Neural progenitor cell (in vitro differentiated cells): Measurements from ENCODE around the gene CMPK1. TPM values are rescaled to one million over a fixed set of nuclear protein-coding genes. Genes with fewer than 3 reads are reported as not detected.

Source experiments
- DNase-seq: peaks from one replicate; pipeline ENCODE4 v3.0.0-alpha.2; 2016; ENCODE audit warnings: low spot score
- H2AFZ ChIP-seq: fragments of 200-600 bp; sonication (generic); replicated peaks from 2 replicates; pipeline ENCODE4 v1.6.1; 2016; ENCODE audit warnings: antibody characterized with exemption
- H3F3A ChIP-seq: fragments of 200-600 bp; sonication (generic); 2 replicates; pipeline ENCODE4 v1.6.1; 2016; ENCODE audit warnings: antibody characterized with exemption, low read depth
- H3K27ac ChIP-seq: fragments of 200-600 bp; sonication (generic); 2 replicates; pipeline ENCODE4 v1.5.1; 2016; ENCODE audit warnings: mild to moderate bottlenecking
- H3K27me3 ChIP-seq: fragments of 200-600 bp; sonication (generic); 2 replicates; pipeline ENCODE4 v1.6.1; 2016; ENCODE audit warnings: mild to moderate bottlenecking, moderate library complexity
- H3K36me3 ChIP-seq: fragments of 200-600 bp; sonication (generic); 2 replicates; pipeline ENCODE4 v1.5.1; 2016
- H3K4me1 ChIP-seq: fragments of 200-600 bp; sonication (generic); 2 replicates; pipeline ENCODE4 v1.6.1; 2016; ENCODE audit warnings: mixed run types
- H3K4me2 ChIP-seq: fragments of 200-600 bp; sonication (generic); 2 replicates; pipeline ENCODE4 v1.6.1; 2016
- H3K4me3 ChIP-seq: fragments of 200-600 bp; sonication (generic); 2 replicates; pipeline ENCODE4 v1.5.1; 2016
- H3K79me2 ChIP-seq: fragments of 200-600 bp; sonication (generic); 2 replicates; pipeline ENCODE4 v1.6.1; 2016; ENCODE audit warnings: low read depth
- H3K9ac ChIP-seq: fragments of 200-600 bp; sonication (generic); 2 replicates; pipeline ENCODE4 v1.6.1; 2016
- H3K9me3 ChIP-seq: fragments of 200-600 bp; sonication (generic); 2 replicates; pipeline ENCODE4 v1.5.1; 2016; ENCODE audit warnings: low read depth
- H4K20me1 ChIP-seq: fragments of 200-600 bp; sonication (generic); 2 replicates; pipeline ENCODE4 v1.6.1; 2016; ENCODE audit warnings: low read depth
- H3K27ac Mint-ChIP-seq: 3 replicates; pipeline ENCODE4 v1.8.0; 2021; ENCODE audit warnings: mixed read lengths
- H3K27me3 Mint-ChIP-seq: 2 replicates; pipeline ENCODE4 v1.8.0; 2022; ENCODE audit warnings: low read depth, mild to moderate bottlenecking, inconsistent platforms, moderate library complexity, mixed read lengths; ENCODE audit not compliant: insufficient read depth
- H3K36me3 Mint-ChIP-seq: 3 replicates; pipeline ENCODE4 v1.8.0; 2021; ENCODE audit warnings: mixed read lengths
- H3K4me1 Mint-ChIP-seq: 3 replicates; pipeline ENCODE4 v1.8.0; 2021; ENCODE audit warnings: mixed read lengths
- H3K4me3 Mint-ChIP-seq: 3 replicates; pipeline ENCODE4 v1.8.0; 2021; ENCODE audit warnings: mild to moderate bottlenecking, moderate library complexity, mixed read lengths
- H3K9me3 Mint-ChIP-seq: 3 replicates; pipeline ENCODE4 v1.8.0; 2020; ENCODE audit warnings: mixed read lengths
- EZH2 ChIP-seq: fragments of 200-600 bp; sonication (generic); IDR thresholded peaks from 2 replicates; pipeline ENCODE4 v1.6.1; 2017; ENCODE audit warnings: antibody characterized with exemption, mild to moderate bottlenecking, moderate library complexity
- EZH2phosphoT487 ChIP-seq: fragments of 200-600 bp; sonication (generic); IDR thresholded peaks from 2 replicates; pipeline ENCODE4 v1.6.1; 2017; ENCODE audit warnings: antibody characterized with exemption
- total RNA-seq: library from RNA; depleted of rRNA; stranded (reverse); fragments of >200 nt; gene quantifications from 2 replicates; pipeline ENCODE4 v1.2.3, GENCODE V29; 2015; ENCODE audit warnings: low replicate concordance
- TF ChIP-seq, protein P1 (sequence below): fragments of 200-600 bp; sonication (generic); IDR thresholded peaks from 2 replicates; pipeline ENCODE4 v1.5.1; 2017; ENCODE audit warnings: antibody characterized with exemption, mild to moderate bottlenecking

Gene CMPK1
- total RNA-seq, 1 donor from 2014 or later: 68.0 TPM

DNA sequence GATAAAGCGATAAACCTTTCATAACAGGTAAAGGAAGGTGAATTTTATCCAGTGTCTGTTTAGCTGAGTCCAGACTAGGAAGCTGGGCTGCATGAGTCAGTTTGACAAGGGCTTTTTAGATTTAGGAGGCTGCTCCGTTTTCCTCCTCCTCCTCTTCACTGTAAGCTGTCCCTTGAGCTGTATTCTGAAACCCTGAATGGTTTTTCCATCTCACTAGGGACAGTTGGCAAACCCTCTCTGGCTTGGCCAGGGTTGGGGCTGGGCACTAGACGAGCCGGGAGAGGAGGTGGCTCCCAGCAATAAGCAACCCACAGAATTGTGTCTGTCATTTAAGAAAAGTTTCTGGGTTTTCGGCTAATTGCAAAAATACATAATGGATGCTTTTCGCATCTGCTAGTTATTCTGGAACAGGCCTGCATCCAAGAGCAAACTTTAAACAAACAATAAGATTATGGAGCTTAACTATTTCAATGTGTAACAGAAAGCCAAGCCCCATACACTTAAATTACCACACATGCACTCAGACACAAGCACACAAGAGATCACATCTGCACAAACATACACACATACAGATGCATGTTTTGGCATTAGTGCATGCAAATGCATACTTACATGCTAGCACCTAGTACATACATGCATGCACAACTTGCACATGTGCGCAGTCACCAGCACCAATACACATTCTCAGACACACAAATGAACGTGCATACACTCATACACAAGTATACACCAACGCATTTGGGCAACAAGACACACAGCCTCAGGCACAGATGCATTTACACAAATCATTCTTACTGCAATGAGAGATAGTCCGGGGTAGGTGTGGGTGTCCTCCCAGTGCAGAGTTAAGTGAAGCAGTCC is 54.7 kb downstream of the CMPK1 start:
- H3K4me1 ChIP-seq: no peaks in the 10 kb centered on the region
- H3K9me3 ChIP-seq: no peaks in the 10 kb centered on the region
- no peak overlapping the region for H2AFZ ChIP-seq
- no peak overlapping the region for H3K4me3 Mint-ChIP-seq
- H3K4me1 Mint-ChIP-seq: peaks cover 4% of the 10 kb centered on the region
- H3K9me3 Mint-ChIP-seq: no peaks in the 10 kb centered on the region
- H3K4me3 ChIP-seq: no peak overlapping the region
- H3K27me3 ChIP-seq: peaks cover 42% of the 10 kb centered on the region
- H3K27ac ChIP-seq: no peak overlapping the region
- H3K9ac ChIP-seq: no peak overlapping the region
- no peak for DNase-seq
- H3K27ac Mint-ChIP-seq: no peak overlapping the region
- peaks cover 3% of the 10 kb centered on the region for H3K36me3 Mint-ChIP-seq
- no peak overlapping the region for H3K4me2 ChIP-seq
- TF ChIP-seq EZH2 (no peak), EZH2phosphoT487 (no peak)
- TF ChIP-seq, protein P1, sequence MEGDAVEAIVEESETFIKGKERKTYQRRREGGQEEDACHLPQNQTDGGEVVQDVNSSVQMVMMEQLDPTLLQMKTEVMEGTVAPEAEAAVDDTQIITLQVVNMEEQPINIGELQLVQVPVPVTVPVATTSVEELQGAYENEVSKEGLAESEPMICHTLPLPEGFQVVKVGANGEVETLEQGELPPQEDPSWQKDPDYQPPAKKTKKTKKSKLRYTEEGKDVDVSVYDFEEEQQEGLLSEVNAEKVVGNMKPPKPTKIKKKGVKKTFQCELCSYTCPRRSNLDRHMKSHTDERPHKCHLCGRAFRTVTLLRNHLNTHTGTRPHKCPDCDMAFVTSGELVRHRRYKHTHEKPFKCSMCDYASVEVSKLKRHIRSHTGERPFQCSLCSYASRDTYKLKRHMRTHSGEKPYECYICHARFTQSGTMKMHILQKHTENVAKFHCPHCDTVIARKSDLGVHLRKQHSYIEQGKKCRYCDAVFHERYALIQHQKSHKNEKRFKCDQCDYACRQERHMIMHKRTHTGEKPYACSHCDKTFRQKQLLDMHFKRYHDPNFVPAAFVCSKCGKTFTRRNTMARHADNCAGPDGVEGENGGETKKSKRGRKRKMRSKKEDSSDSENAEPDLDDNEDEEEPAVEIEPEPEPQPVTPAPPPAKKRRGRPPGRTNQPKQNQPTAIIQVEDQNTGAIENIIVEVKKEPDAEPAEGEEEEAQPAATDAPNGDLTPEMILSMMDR: no peak
- H3K27me3 Mint-ChIP-seq: peaks cover 4% of the 10 kb centered on the region
- H3F3A ChIP-seq: no peaks in the 10 kb centered on the region
- H3K79me2 ChIP-seq: no peaks in the 10 kb centered on the region
- peaks cover 5% of the 10 kb centered on the region for H4K20me1 ChIP-seq
- no peaks in the 10 kb centered on the region for H3K36me3 ChIP-seq

- H3K27me3 Mint-ChIP-seq: peaks cover 4% of the 10 kb centered on the region
- H3K4me1 Mint-ChIP-seq: peaks cover 4% of the 10 kb centered on the region
- Histone ChIP-seq H3K9ac (no peak overlapping the region), H3F3A (no peaks in the 10 kb centered on the region), H3K4me3 (no peak overlapping the region), H4K20me1 (peaks cover 5% of the 10 kb centered on the region), H3K4me2 (no peak overlapping the region), H3K4me1 (no peaks in the 10 kb centered on the region), H3K27ac (no peak overlapping the region), H3K27me3 (peaks cover 48% of the 10 kb centered on the region), H3K36me3 (no peaks in the 10 kb centered on the region), H3K9me3 (no peaks in the 10 kb centered on the region), H3K79me2 (no peaks in the 10 kb centered on the region), H2AFZ (peak overlapping the region; percentile 1)
- TF ChIP-seq EZH2 (no peak), EZH2phosphoT487 (no peak)
- TF ChIP-seq, protein P1: peak; percentile 78
- H3K4me3 Mint-ChIP-seq: no peak overlapping the region
- H3K36me3 Mint-ChIP-seq: peaks cover 3% of the 10 kb centered on the region
- DNase-seq: peak; percentile 80
- H3K27ac Mint-ChIP-seq: no peak overlapping the region
- H3K9me3 Mint-ChIP-seq: no peaks in the 10 kb centered on the region
Observed at GRCh38 chr1:47388891-47389238, 55.3 kb downstream of the CMPK1 start.

GRCh38 chr1:47389731-47390130 is 56.1 kb downstream of the CMPK1 start:
- H3K4me1 ChIP-seq: no peaks in the 10 kb centered on the region
- no peak for TF ChIP-seq EZH2
- TF ChIP-seq EZH2phosphoT487: no peak
- TF ChIP-seq, protein P1: no peak
- peaks cover 57% of the 10 kb centered on the region for H3K27me3 ChIP-seq
- no peak overlapping the region for H2AFZ ChIP-seq
- no peak overlapping the region for H3K27ac Mint-ChIP-seq
- no peak overlapping the region for H3K27ac ChIP-seq
- H3K4me1 Mint-ChIP-seq: peaks cover 4% of the 10 kb centered on the region
- no peaks in the 10 kb centered on the region for H3K9me3 Mint-ChIP-seq
- no peak overlapping the region for H3K4me2 ChIP-seq
- H3K36me3 ChIP-seq: no peaks in the 10 kb centered on the region
- H3K9ac ChIP-seq: no peak overlapping the region
- peaks cover 4% of the 10 kb centered on the region for H3K27me3 Mint-ChIP-seq
- no peak overlapping the region for H3K4me3 Mint-ChIP-seq
- H3K4me3 ChIP-seq: no peak overlapping the region
- no peak for DNase-seq
- no peaks in the 10 kb centered on the region for H3F3A ChIP-seq
- H3K36me3 Mint-ChIP-seq: no peaks in the 10 kb centered on the region
- H3K79me2 ChIP-seq: no peaks in the 10 kb centered on the region
- H3K9me3 ChIP-seq: no peaks in the 10 kb centered on the region
- peaks cover 5% of the 10 kb centered on the region for H4K20me1 ChIP-seq
